SIG-M5 (cell line): ENCODE measurements around the gene PCBP2.
"Not testable (repeated sequence)": the region's sequence is repeated elsewhere in the genome, so short reads cannot be mapped to it uniquely, and the experiment has no call there.

ENCODE experiments used
- DNase-seq: peaks from one replicate; lab custom pipeline; 2025; lab: John Stamatoyannopoulos, UW

Gene PCBP2

DNA sequence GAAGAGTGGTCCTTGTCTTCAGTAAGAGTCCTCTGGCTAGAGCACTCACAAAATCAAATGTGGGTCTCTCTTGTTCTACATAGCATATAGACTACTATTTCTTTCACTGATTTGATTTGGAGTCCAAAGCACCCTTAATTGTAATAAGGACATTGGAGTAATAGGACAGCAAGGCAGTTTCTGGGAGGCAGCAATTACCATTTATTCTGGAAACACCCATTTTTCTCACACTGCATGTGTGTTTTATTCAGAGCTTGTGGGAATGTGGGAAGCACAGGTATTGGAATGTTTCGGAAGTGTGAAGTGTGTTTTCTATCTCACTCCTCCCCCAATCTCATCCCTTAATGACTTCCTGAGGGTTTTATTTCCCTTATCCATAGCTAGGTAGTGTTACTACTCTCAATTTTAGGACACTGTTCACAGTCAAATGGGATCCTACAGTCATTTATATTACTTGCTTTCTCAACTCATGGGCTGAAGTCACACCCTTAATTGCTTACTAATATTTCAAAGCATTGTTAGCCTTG is 20.2 kb downstream of the PCBP2 start:
- DNase-seq, result no peak

GRCh38 chr12:53474077-53474476 is 22.2 kb downstream of the PCBP2 start:
- DNase-seq, result no peak

DNA sequence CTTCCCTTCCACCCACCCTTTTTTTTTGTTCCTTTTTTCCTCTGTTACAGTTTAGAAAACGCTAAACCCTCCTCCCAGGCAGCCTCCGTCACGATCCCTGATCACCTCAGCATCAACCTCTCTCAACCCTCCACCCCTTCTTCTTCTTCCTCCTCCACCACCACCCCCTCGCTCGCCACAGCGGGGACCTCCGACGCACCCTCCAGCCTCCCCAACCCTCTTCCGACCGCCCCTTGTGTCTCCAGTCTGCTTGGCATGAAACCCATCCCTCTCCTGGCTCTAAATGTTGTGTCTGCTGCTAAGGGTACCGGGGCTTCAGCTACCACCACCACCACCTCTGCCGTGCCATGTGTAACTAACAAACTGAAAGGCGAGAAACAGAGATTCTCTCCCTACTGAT is 22.9 kb downstream of the PCBP2 start:
- no peak for DNase-seq

- DNase-seq, result no peak
These were observed 24.9 kb downstream of the PCBP2 start for GRCh38 chr12:53476769-53477209.

DNA sequence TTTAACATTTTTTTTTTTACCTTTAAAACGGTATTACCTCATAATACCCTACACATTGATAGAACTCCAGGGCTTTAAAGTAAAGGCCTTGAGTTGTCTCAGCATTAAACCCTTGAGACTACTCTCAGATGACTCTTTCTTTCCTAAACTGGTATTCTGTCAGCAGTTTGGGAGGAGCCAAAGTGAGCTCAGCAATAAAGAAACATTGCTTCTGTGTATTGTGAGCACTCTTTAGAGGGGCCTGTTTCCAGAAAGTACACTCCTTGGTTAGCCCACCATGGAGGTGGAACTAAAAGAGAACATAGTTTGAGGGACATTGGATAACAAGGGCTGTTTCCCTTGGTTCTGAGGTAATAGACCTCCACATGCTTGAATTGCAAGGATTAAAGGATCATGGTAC is 27.0 kb downstream of the PCBP2 start:
- no peak for DNase-seq

- DNase-seq, result no peak
These were observed 27.4 kb downstream of the PCBP2 start for GRCh38 chr12:53479331-53479730.

DNA sequence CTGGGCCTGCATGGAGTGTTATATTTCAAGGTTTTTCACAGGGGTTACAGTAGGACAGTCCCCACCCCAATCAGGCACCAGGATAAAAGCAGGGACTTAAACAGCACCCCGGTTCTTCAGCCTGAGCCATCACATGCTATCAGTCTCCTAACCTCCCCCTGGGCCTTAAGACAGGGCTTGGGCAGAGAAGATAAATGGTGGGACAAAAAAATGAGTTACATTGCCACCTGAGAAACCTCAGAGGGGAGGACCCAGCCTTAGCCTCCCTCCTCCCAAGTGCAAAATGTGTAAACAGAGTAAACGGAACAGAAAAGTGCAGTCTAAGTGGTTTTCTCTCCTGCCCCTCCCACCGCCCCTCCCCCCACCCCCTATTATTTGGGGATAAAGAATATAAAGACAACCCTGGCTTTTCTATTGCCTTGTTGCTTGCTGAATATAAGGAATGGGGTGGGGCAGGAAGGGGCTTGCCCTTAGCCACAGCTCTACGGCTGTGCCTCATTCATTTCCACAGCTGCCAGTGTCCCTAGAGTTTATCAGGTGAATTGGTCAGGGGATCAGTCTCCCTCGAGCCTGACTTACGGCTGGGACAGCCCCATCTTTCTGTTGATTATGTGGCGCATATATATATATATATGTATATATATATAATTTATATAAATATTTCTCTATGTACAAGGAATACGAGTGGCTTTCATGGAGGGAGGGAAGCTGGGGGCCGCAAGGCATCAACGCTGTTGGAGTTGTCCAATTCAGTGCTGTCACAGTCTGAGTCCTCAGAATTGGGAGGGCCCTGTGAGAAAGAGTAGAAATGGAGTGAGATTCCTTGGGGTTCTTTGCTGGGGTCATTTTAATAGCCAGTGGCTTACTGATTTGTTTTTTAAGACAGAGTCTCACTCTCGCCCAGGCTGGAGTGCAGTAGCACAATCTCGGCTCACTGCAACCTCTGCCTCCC is 28.9 kb downstream of the PCBP2 start:
- DNase-seq, result no peak

GRCh38 chr12:53481458-53481857 is 29.6 kb downstream of the PCBP2 start:
- DNase-seq, result not testable (repeated sequence)

GRCh38 chr12:53481939-53482586 is 30.2 kb downstream of the PCBP2 start:
- DNase-seq, result no peak

- no peak for DNase-seq
These were observed 30.8 kb downstream of the PCBP2 start for GRCh38 chr12:53482626-53483168.

DNA sequence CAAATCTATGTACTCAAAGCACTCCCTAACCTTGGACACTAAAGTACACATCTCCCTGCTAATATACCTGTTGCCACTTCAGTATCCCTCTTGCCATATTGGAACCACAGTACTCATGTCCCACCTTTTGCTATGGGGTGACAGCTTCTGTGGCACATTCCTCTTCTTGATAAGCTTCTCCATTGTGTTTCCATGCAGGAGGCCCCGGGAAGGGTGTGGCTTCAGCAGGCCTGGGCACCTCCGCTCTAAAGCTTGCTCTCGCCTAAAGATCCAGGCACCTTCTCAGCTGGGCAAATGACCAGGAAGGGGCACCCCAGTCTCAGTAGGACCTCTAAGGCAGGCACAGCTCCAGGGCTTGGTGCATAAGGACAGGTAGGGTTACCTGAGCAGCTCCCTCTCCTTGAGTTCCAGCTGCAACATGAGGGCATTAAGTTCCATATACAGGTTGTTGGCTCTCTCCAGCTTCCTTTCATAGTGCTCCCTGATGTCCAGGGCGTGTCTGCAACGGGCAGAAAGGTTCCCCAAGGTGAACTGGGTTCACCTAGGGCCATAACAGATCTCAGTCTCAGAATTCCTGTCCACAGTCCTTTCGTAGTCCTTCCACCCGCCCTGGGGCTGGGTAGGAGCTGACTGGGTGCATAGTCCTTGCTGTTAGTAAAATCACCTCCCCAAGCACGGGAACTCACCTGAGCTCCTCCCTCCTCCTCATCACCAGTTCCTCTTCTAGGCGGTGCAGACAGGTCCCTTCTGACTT is 31.5 kb downstream of the PCBP2 start:
- DNase-seq, result no peak

GRCh38 chr12:53483979-53484377 is 32.1 kb downstream of the PCBP2 start:
- DNase-seq, result no peak

GRCh38 chr12:53484686-53485575 is 33.0 kb downstream of the PCBP2 start:
- DNase-seq, result no peak

GRCh38 chr12:53485955-53486735 is 34.2 kb downstream of the PCBP2 start:
- DNase-seq, result no peak

DNA sequence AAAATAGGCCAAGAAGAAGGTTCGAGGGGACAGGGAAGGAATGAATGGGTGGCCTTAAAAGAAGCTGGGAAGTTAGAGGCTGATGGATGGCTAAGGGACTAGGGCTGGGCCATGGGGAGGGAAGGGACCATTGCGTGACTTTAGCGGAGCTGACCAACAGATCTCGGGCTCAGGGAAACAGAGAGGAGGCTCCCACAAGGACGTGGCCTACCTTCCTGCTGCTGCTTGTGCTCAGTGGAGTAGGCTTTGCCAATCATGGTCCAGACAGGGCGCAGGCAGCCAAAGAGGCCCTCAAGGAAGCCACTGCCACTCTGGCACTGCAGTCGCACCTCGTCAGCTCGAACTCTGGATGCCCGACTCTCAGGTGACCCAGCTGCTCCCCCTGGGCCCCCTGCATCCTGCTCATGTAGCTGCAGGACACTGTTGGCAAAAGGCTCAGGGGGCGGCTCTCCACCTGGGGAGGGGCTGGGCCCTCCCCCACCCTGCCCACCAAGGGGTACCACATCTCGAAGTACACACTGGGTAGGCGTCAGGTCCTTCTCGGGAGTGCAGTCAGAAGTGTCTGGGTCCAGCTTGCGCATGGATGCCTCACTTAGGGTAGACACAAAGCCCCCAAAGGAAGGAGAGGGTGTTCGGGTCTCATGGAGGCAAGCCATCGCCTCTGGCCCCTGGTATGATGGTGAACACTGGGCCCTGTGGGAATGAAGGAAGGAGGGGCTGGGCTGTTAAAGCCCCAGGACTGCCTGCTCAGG is 35.0 kb downstream of the PCBP2 start:
- no peak for DNase-seq

GRCh38 chr12:53489242-53489864 is 37.5 kb downstream of the PCBP2 start:
- no peak for DNase-seq

- no peak for DNase-seq
These were observed 40.3 kb downstream of the PCBP2 start for GRCh38 chr12:53492188-53492587.

DNA sequence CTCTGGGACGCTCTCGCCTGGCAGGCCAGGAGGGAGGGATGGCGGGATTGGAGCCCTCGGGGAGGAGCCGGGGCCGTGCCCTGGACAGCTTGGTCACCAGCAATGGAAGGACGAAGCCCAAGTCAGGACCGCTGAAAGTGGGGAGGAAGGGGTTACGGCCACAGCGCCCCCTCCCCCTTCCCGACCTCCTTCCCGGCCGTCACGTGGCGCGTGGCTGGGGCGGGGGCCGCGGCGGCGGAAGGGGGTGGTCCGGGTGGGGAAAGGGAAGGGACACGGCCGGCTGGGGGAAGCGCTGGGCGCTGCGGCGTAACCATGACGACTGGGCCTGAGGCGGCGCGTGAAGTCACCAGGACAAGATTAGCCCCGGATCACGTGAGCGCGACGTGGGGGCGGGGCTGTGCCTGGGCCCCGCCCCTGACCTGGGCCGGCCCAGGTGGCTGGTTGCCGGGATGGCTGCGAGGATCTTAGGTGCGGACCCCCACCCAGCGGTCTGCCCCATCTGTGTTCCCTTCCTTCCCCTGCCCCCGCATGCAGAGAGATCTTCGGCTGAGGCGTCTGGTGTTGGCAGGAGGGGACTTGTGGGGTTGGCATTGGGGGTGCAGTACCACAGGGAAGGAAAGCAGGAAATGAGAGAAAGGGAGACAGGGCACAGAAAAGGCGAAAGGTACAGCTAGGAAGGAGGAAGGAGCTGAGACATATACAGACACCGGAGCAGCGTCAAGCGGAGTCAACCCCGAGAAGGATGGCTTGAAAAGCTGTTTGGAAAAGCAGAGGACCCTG is 41.1 kb downstream of the PCBP2 start:
- DNase-seq, result no peak
